ENCODE data around the gene CFAP69.
"Not testable (repeated sequence)": the region's sequence is repeated elsewhere in the genome, so short reads cannot be mapped to it uniquely, and the experiment has no call there.

CFAP69 gene

GRCh38 chr7:90334926-90335325, 90.0 kb downstream of the CFAP69 start:
- not testable (repeated sequence) for FAIRE-seq; DNase-seq (ENCODE audit: low spot score)

- DNase-seq (ENCODE audit: low spot score) (no peak), FAIRE-seq (no peak)
Observed at GRCh38 chr7:90337106-90337505, 92.1 kb downstream of the CFAP69 start.

DNA sequence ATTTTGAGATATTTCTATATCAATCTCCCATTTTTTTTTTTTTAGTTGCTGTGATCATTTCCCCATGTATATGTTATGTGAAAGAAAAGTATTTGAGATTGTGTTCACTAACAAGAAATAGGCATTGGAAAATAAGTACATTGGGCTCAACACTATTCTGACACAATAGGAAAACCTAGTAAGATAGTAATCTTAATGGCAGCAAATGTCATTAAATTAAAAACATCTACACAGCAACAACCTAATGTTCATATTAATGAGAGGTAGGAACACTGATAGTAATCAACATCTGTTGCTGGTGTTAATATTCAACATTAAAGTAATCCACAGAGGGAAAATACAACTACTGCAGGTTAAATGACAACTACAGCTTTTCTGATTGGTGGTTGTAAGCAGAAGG, 100.0 kb downstream of the CFAP69 start:
- DNase-seq (ENCODE audit: low spot score) (no peak), FAIRE-seq (no peak)

DNA sequence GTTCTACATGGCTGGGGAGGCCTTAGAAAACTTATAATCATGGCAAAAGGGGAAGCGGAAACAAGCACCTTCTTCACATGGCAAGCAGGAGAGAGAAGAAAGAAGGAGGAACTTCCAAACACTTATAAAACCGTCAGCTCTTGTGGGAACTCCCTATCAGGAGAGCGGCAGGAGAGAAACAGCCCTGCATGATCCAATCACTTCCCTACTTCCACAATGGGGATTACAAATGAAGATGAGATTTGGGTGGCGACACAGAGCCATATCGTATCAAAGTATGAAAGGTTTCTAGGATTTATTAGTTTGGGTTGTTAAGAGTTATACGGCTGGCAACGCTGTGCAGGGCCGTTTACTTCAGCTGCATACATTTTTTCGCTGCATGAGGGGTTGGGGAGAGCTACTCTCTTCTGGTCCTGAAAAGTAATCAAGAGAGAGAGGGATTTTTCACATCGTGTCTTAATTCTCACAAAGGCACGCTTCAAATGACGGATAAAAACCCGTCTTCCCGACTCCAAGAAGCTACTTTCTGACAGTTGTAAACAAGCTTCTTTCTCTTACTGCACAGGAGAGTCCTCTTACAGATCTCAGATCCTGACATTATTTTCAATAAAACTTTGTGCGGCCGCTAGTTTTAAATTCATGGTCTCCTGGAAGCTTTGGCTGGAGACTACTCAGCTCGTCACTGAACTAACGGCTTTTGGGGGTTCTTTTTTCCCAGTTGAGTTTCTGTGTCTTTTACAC, 100.8 kb downstream of the CFAP69 start:
- FAIRE-seq = no peak
- DNase-seq (ENCODE audit: low spot score) = no peak

DNA sequence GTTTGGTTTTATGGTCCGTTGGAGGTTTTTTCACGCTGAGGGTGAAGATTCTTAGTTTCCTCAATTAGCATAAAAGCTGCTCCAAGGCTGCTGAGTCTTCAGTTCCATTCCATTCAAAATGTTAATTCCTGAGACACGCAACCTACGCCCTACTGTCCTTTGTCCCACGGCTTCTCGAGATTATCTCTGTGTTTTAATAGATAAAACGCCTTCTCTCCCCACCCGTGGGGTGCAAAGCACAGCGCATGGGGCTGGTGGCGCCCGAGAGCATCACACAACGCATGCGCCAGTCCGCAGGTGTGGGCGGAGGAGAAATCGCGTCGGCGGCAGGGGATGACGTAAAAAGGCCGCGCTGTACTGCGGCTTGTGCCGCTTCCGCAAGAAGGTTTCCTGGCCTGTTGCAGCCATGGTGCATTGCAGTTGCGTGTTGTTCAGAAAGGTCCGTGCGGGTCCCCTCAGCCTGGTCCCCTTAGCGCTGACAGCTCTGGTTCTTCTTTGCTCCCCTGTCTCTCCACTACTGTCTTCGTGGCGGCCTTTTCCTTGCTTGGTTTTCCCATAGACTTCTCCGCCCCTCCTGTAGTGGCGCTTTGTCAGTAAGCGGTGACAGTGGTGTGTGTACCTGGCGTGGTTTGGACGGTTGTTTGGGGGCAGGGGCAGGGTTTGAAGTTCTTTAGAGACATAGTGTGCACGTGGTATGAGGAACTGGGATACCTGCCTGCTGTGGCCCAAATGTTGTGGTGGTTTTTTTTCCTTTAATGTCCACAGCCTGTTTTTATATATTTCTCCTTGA, 101.6 kb downstream of the CFAP69 start, which contains the start of gene GTPBP10:
TSS of gene GTPBP10 (plus strand) at position 381 of the 790 bp plus-strand sequence. CDS start at position 407, 26 bp downstream.
- peak; percentile 91 for DNase-seq (ENCODE audit: low spot score)
- FAIRE-seq = peak; percentile 72

GRCh38 chr7:90347759-90348158, 102.8 kb downstream of the CFAP69 start:
- DNase-seq (ENCODE audit: low spot score) (no peak), FAIRE-seq (no peak)

DNA sequence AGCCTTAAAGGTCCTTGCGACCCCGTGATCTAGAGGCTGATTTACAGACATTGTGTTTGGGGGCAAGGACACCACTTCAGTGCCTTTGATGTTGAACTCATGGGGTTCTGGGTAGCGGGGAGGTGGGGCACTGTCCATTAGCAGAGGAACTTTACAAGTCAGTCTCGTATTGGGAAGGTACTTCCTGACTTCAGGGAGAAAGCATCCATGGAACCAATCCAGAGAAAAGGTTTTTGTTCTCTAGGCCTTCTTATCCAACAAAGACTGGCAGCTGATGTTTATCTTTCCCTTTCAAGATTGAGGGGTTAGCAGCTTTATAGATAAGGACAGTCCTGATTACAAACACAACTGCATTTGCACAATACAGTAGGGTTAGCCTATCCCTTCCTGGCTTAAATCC, 104.3 kb downstream of the CFAP69 start:
- DNase-seq (ENCODE audit: low spot score) (no peak), FAIRE-seq (no peak)

- DNase-seq (ENCODE audit: low spot score); FAIRE-seq: not testable (repeated sequence)
Observed at GRCh38 chr7:90350032-90350431, 105.1 kb downstream of the CFAP69 start.

- DNase-seq (ENCODE audit: low spot score) (no peak), FAIRE-seq (no peak)
Observed at GRCh38 chr7:90351987-90352386, 107.0 kb downstream of the CFAP69 start.
